ENCODE measurements around the gene COL5A1.
A peak's percentile ranks its signal among the peaks of the same experiment; 100 is the strongest.

DNA sequence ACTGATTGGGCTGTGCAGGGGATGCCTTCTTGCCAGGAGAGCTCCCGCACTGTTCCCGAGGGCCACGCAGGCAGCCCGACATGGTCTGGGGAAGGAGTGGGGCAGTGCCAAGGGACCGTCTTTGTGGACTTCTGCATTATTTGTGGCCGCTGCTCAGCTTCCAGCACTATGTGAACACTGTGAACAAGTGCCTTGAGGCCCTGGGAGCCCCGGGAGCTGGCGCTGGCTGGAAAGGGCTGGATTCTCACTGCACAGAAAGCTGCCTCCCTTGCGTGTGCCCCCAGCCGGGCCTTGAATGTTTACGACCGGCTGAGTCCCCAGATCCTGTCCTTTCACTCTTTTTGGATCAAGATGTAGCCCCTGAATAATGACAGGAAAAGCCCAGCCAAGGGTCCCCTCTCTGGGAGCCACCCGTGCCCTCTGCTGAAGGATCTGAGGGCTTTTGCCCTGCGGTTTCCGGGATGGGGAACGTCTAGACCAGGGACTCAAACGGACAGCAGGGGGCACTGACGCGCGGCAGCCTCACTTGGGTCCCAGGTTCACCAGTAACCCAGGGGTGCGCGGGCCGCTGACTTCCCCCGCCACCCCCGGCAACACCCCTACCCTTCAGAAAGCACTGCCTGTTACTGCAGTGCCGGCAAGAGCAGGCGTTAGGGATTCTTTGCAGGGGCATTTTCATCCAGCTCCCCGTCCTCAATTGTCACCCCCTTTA, 140.1 kb downstream of the COL5A1 start:
- TF ChIP-seq, protein P1, sequence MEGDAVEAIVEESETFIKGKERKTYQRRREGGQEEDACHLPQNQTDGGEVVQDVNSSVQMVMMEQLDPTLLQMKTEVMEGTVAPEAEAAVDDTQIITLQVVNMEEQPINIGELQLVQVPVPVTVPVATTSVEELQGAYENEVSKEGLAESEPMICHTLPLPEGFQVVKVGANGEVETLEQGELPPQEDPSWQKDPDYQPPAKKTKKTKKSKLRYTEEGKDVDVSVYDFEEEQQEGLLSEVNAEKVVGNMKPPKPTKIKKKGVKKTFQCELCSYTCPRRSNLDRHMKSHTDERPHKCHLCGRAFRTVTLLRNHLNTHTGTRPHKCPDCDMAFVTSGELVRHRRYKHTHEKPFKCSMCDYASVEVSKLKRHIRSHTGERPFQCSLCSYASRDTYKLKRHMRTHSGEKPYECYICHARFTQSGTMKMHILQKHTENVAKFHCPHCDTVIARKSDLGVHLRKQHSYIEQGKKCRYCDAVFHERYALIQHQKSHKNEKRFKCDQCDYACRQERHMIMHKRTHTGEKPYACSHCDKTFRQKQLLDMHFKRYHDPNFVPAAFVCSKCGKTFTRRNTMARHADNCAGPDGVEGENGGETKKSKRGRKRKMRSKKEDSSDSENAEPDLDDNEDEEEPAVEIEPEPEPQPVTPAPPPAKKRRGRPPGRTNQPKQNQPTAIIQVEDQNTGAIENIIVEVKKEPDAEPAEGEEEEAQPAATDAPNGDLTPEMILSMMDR (IDR thresholded peaks at IDR 0.05): peak in 2 of 6 experiments; percentile 19 to 24
- TF ChIP-seq POLR2A (IDR thresholded peaks at IDR 0.05): no peak

Data from esophagus squamous epithelium (tissue), 4 donors.